Measurements from ENCODE around the gene PYROXD2.
A peak's percentile ranks its signal among the peaks of the same experiment; 100 is the strongest.

The PYROXD2 gene

DNA sequence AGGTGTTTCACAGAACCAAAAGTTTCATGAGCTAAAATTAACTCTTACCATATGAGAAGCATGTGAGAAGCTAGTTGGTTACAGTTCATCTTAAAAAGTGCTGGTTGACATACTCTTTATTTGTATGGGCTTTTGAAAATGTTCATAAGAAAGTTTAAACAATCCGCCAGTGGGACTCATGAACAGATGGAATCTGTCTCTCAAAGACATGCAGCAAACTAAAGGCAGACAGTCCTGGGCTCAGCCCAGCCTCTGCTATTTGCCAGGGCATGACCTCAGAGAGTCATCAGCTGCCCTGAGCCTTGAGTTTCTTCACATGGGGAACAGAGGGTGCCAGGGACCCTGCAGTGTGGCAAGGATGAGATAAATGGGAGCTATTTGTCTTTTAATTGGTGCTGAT is 3.2 kb downstream of the PYROXD2 start:
- DNase-seq: no peak

- no peak for DNase-seq
Observed at GRCh38 chr10:98411166-98411565, 3.8 kb downstream of the PYROXD2 start.

GRCh38 chr10:98410759-98411158 is 4.2 kb downstream of the PYROXD2 start:
- no peak for DNase-seq

- no peak for DNase-seq
Observed at GRCh38 chr10:98410135-98410743, 4.7 kb downstream of the PYROXD2 start.

GRCh38 chr10:98408799-98409198 is 6.2 kb downstream of the PYROXD2 start:
- DNase-seq: no peak

GRCh38 chr10:98407744-98408241 is 7.2 kb downstream of the PYROXD2 start:
- DNase-seq: no peak

DNA sequence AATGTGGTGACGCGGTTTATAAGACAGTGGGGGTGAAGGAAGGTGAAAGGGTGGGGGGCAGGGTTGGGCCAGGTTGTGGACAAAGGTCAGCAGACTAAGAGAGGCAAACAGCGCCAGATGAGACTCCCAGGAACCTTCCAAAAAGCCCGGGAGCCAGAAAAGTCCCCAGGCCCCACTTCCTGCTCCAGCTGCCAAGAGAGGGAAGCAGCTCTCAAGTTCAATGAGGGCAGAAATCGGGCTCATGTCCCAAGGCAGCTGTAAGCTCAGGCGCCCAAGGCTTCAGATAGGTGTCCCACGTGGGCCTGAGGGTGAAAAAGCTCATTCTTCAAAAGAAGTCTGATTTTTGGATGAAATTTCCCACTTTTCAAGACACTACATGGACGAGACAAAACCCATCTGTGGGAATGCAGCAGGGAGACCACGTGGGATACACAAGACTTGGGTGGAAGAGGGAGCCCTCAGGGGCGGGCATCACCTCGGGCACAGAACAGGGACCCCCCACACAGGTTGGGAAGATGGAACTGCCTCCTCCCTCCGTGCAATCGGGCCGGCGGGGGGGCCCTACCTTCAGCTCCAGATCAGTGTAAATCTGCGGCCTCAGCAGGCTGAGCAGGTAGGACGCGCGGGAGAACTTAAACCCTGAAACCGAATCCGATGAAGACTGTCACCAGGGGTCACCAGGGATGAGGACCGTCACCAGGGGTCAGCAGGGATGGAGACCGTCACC is 7.8 kb downstream of the PYROXD2 start:
- DNase-seq: no peak

- no peak for DNase-seq
Observed at GRCh38 chr10:98405422-98405821, 9.6 kb downstream of the PYROXD2 start.

GRCh38 chr10:98404571-98405359 is 10.2 kb downstream of the PYROXD2 start:
- no peak for DNase-seq

- no peak for DNase-seq
Observed at GRCh38 chr10:98403812-98404504, 11.0 kb downstream of the PYROXD2 start.

DNA sequence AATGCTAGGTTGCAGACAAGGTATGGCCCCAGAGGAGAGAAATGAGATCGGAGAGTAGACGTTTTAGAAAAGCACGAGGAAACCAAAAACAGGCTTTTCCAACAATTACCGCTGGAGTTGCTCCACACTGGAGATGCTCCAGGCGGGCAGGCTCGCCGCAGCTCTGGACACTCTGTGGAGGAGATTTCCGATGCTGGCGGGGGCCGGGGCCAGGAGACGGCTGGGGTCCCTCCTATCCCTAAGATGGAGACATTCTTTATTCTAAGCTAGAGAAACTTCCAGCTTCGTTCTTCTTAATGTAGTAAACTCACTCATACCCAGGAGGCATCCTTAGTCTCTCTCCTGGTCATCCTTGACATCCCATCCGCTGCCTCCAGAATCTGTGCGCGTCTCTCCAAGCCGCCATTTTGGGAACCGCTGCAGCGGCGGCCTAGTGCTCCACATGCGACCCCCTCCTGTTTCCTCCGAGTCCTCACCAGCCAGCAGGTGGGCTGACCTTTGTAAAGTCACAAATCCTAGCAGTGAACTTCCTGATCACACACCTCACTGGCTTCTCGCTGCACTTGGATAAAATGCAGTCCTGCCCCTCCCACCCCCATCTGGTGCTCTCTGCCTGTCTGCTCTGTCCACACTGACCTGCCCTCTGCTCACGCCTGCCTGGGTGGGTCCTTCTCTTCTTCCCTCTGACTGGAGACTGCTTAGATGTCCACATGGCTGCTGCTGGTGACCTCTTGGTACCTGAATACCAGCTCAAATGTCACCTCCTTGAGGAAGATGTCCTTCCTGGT is 11.9 kb downstream of the PYROXD2 start:
- no peak for DNase-seq

DNA sequence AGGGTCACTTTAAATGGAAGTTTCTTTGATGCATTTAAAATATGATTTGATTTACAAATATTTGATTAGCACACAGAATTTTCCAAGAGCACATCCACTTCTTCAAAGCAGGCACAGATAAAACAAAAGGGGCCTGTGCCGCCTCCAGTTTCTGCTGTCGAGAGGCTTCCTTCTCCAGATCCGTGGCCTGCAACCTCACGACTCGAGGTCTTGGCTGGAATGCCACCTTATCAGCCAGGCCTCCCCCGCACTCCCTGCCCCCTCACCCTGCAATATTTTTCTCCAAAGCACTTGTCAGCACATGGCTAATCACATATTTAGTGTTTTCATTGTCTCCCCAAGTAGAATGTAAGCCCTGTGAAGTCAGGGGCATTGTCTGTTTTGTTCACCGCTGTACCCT is 12.5 kb downstream of the PYROXD2 start:
- DNase-seq: no peak

- peak; percentile 42 to 44 for DNase-seq
Observed at GRCh38 chr10:98400482-98400881, 14.5 kb downstream of the PYROXD2 start.

GRCh38 chr10:98399784-98400183 is 15.2 kb downstream of the PYROXD2 start:
- DNase-seq: no peak

- no peak for DNase-seq
Observed at GRCh38 chr10:98397089-98397600, 17.8 kb downstream of the PYROXD2 start.

DNA sequence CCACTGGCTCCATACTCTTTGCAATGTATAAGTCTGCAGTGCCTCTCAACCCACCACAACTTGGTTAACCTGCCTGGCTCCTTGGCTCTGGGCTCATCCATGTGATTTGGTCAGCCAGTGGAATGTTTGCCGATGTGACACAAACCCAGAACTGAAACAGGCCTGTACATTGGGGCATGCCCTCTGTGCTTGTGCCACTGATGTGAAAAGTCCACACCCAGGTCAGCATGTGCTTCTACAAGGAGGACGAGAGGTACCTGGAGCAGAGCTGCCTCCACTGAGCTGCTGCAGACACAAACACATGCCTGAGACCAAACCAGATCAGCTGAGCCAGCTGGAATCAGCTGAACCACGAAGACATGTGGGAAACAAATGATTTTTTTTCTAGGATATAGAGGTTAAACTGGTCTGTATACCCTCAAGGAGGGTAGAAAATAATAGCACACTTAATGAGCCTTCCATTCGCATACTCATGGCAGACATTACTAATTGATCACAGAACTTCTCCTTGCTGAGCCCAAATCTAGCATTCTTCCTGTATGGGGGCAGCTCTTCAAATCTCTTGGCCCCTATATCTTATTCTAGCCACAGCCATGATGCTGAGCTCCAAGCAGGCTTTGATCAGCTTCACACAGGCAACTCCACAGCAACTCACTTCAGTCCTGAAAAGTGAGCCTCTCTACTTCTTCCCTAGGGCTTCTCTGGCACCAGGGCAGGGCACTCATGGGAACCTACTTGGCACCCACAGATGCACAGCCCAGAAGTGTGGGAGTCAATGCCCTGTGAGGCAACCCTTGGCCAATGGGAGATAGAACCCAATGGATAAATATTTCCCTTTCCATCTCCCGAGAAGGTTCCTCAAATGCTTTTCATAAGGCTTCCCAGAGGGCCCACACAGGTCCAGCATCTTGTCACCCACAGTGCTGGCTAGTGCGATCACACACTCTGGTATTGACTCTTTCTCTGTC is 18.6 kb downstream of the PYROXD2 start:
- DNase-seq: peak; percentile 43 to 71

DNA sequence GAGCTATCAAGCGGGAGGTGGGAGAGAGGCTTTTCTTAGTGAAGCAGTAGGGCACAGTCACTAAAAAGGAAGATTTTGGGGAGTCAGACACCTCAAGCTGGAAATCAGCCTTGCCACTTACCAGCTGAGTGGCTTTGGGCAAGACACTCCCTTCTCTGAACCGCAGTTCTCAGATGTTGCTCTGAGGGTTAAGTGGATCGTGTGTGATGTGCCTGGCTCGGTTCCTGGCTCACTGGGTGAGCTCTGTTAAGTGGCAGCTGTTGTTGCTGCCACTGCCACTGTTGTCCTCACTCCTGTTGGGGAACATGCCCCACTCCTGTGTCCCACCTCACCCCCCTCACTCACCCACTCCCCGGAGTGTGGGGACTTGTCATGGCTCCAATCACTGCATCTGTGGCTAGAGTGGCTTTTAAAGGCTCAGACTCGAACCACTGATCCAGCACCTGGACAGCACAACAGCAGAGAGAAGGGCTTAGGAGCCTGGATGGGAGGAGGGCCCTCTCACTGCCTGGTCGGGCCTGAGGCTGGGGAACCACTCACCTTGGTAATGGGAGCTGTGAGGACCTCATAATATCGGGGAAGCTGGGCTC is 20.0 kb downstream of the PYROXD2 start:
- DNase-seq: no peak

DNA sequence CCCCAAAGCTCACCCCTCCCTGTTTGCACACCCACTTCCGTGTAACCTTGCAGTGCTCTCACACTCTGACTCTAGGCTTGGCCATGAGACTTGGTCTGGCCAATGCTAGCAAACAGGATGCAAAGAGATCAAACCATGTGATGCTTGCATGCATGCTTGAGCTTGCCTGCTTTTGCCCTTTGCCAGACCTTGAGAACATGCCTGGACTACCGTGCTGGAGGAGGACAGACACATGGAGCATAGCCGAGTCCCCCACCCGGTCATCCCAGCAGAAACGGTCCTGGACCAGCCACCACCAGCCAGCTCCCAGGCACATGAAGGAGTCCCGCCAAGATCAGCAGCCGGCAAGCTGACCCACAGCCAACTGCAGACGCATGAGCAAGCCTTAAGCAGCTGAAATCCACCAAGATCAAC is 23.4 kb downstream of the PYROXD2 start:
- DNase-seq: no peak

- peak; percentile 62 to 63 for DNase-seq
Observed at GRCh38 chr10:98391065-98391464, 23.9 kb downstream of the PYROXD2 start.

DNA sequence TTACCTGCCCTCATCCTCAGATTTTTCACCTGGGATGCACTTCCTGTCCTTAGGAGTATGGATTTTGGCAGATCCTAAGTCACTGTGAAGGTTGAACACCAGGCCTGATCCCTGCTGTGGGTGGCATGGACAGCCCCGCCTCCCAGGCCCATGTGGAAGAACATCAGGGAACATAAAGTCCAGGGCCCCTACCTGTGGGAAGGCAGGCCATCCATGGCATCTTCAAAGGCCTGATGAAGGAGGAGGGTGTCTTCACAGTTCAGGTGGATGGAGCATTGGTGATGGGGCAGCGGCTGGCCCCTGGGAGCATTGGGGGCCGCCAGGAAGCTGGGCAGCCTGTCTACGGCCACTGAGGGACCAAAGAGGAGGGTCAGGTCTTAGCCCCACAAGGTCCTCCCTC is 24.6 kb downstream of the PYROXD2 start:
- no peak for DNase-seq
